Astrocyte (in vitro differentiated cells and primary cell): Measurements from ENCODE around the gene CDK16. TPM values are rescaled to one million over a fixed set of nuclear protein-coding genes. Genes with fewer than 3 reads are reported as not detected.
A peak's percentile ranks its signal among the peaks of the same experiment; 100 is the strongest.

Source experiments
- DNase-seq: peaks from one replicate; pipeline ENCODE4 v3.0.0-alpha.2; 2010; ENCODE audit warnings: low read depth
- FAIRE-seq: peaks from 2 replicates; lab custom pipeline; 2011; peaks lifted over from hg19 to GRCh38; lab: Jason Lieb, UNC
- H2AFZ ChIP-seq: 2 replicates; pipeline ENCODE4 v1.6.0; 2012; ENCODE audit warnings: low read depth, low read length, inconsistent platforms
- H3K27ac ChIP-seq: 2 replicates; pipeline ENCODE4 v1.5.1; 2011; ENCODE audit warnings: low read depth, low read length, inconsistent platforms
- H3K27me3 ChIP-seq: 2 replicates; pipeline ENCODE4 v1.6.0; 2011; ENCODE audit warnings: low read length, inconsistent platforms; ENCODE audit not compliant: insufficient read depth
- H3K36me3 ChIP-seq: 2 replicates; pipeline ENCODE4 v1.5.1; 2011; ENCODE audit warnings: low read length, inconsistent platforms; ENCODE audit not compliant: insufficient read depth
- H3K4me1 ChIP-seq: 2 replicates; pipeline ENCODE4 v1.5.1; 2011; ENCODE audit warnings: low read length, inconsistent platforms; ENCODE audit not compliant: insufficient read depth
- H3K4me2 ChIP-seq: 2 replicates; pipeline ENCODE4 v1.6.0; 2012; ENCODE audit warnings: low read length, inconsistent platforms
- H3K4me3 ChIP-seq: 2 replicates; pipeline ENCODE4 v1.5.1; 2011; ENCODE audit warnings: low read depth, mild to moderate bottlenecking, low read length, inconsistent platforms; ENCODE audit not compliant: insufficient read depth
- H3K79me2 ChIP-seq: 2 replicates; pipeline ENCODE4 v1.6.0; 2012; ENCODE audit warnings: mild to moderate bottlenecking, low read length, inconsistent platforms; ENCODE audit not compliant: insufficient read depth
- H3K9ac ChIP-seq: 2 replicates; pipeline ENCODE4 v1.6.0; 2012; ENCODE audit warnings: mild to moderate bottlenecking, low read length, inconsistent platforms
- H3K9me3 ChIP-seq: 2 replicates; pipeline ENCODE4 v1.5.1; 2012; ENCODE audit warnings: low read depth, mild to moderate bottlenecking, low read length, inconsistent platforms; ENCODE audit not compliant: insufficient read depth
- H4K20me1 ChIP-seq: 2 replicates; pipeline ENCODE4 v1.6.0; 2012; ENCODE audit warnings: low read length, inconsistent platforms; ENCODE audit not compliant: insufficient read depth
- H3K27ac Mint-ChIP-seq: one replicate; pipeline ENCODE4 v1.8.0; 2021; ENCODE audit warnings: mild to moderate bottlenecking, mixed read lengths; ENCODE audit not compliant: unreplicated experiment
- H3K27me3 Mint-ChIP-seq: one replicate; pipeline ENCODE4 v1.8.0; 2021; ENCODE audit warnings: low read depth, mixed read lengths; ENCODE audit not compliant: unreplicated experiment
- H3K36me3 Mint-ChIP-seq: one replicate; pipeline ENCODE4 v1.8.0; 2021; ENCODE audit warnings: low read depth, mixed read lengths; ENCODE audit not compliant: unreplicated experiment
- H3K4me1 Mint-ChIP-seq: one replicate; pipeline ENCODE4 v1.8.0; 2021; ENCODE audit warnings: low read depth, mixed read lengths; ENCODE audit not compliant: unreplicated experiment
- H3K4me3 Mint-ChIP-seq: one replicate; pipeline ENCODE4 v1.8.0; 2021; ENCODE audit warnings: mild to moderate bottlenecking, moderate library complexity, mixed read lengths; ENCODE audit not compliant: unreplicated experiment
- H3K9me3 Mint-ChIP-seq: one replicate; pipeline ENCODE4 v1.8.0; 2021; ENCODE audit warnings: mild to moderate bottlenecking, mixed read lengths; ENCODE audit not compliant: unreplicated experiment
- CTCF ChIP-seq: IDR thresholded peaks from 2 replicates; pipeline ENCODE4 v1.5.1; 2011; ENCODE audit warnings: low read depth, mild to moderate bottlenecking, inconsistent platforms, low read length, moderate library complexity; ENCODE audit not compliant: insufficient read depth
- EZH2 ChIP-seq: IDR thresholded peaks from 2 replicates; pipeline ENCODE4 v1.6.1; 2012; ENCODE audit warnings: mild to moderate bottlenecking, low read length, inconsistent platforms; ENCODE audit not compliant: insufficient read depth
- total RNA-seq: library from RNA; stranded (reverse); gene quantifications from 2 replicates; pipeline ENCODE4 v1.2.1, GENCODE V29; 2021

The CDK16 gene
- total RNA-seq, 1 donor from 2014 or later, result 128 TPM

GRCh38 chrX:47191806-47192401, 26.6 kb upstream of the CDK16 start:
- peaks cover 26% of the 10 kb centered on the region for H4K20me1 ChIP-seq
- no peaks in the 10 kb centered on the region for H3K9me3 ChIP-seq
- peak overlapping the region; percentile 60 for H2AFZ ChIP-seq
- H3K27ac Mint-ChIP-seq, result no peak overlapping the region
- H3K27ac ChIP-seq, result no peak overlapping the region
- no peaks in the 10 kb centered on the region for H3K36me3 Mint-ChIP-seq
- H3K9me3 Mint-ChIP-seq, result no peaks in the 10 kb centered on the region
- FAIRE-seq (no peak), DNase-seq (no peak)
- peaks cover 44% of the 10 kb centered on the region for H3K79me2 ChIP-seq
- peak overlapping the region; percentile 94 for H3K4me2 ChIP-seq
- peak overlapping the region; percentile 70 for H3K4me3 ChIP-seq
- peaks cover 2% of the 10 kb centered on the region for H3K36me3 ChIP-seq
- peak overlapping the region; percentile 90 for H3K4me3 Mint-ChIP-seq
- H3K4me1 Mint-ChIP-seq, result peaks cover 25% of the 10 kb centered on the region
- H3K9ac ChIP-seq, result peak overlapping the region; percentile 86
- H3K4me1 ChIP-seq, result peaks cover 21% of the 10 kb centered on the region
- no peak for TF ChIP-seq EZH2
- no peak for TF ChIP-seq CTCF
- H3K27me3 ChIP-seq, result no peaks in the 10 kb centered on the region
- no peaks in the 10 kb centered on the region for H3K27me3 Mint-ChIP-seq

GRCh38 chrX:47193475-47194193, 24.8 kb upstream of the CDK16 start, which contains the start of gene UBA1:
Gene UBA1 (plus strand): TSS chrX:47193829. CDS start chrX:47198803, 4,974 bp downstream.
- no peak for TF ChIP-seq EZH2
- TF ChIP-seq CTCF, result peak; percentile 58
- peak; percentile 100 for FAIRE-seq
- Histone ChIP-seq H2AFZ (peak within 1 kb of the TSS; percentile 39), H3K27me3 (no peaks in the 10 kb centered on the region), H3K9ac (peak within 1 kb of the TSS; percentile 98), H3K79me2 (peaks cover 62% of the 10 kb centered on the region), H3K4me2 (peak within 1 kb of the TSS; percentile 97), H4K20me1 (peaks cover 43% of the 10 kb centered on the region), H3K27ac (peak within 1 kb of the TSS; percentile 91), H3K36me3 (peaks cover 4% of the 10 kb centered on the region), H3K9me3 (no peaks in the 10 kb centered on the region), H3K4me1 (peaks cover 30% of the 10 kb centered on the region), H3K4me3 (peak within 1 kb of the TSS; percentile 94)
- Mint-ChIP-seq H3K4me1 (peaks cover 35% of the 10 kb centered on the region), H3K27me3 (no peaks in the 10 kb centered on the region), H3K9me3 (no peaks in the 10 kb centered on the region), H3K4me3 (peak within 1 kb of the TSS; percentile 93), H3K36me3 (peaks cover 3% of the 10 kb centered on the region), H3K27ac (peak within 1 kb of the TSS; percentile 84)
- DNase-seq, result peak; percentile 89
